Liver (tissue), 3 donors: Measurements from ENCODE around the gene AMPD3.

Experiments used
- EGR1 ChIP-seq, 2 donors: IDR thresholded peaks; 2 replicates each; pipeline ENCODE4 v1.6.1; 2016 to 2018; ENCODE audit warnings: antibody characterized with exemption in 2 of 2, low read depth in 2 of 2
- HNF4G ChIP-seq: IDR thresholded peaks from 2 replicates; pipeline ENCODE4 v1.6.1; 2016; ENCODE audit warnings: antibody characterized with exemption
- RAD21 ChIP-seq, 2 donors: IDR thresholded peaks; 2 replicates each; pipeline ENCODE4 v1.6.1; 2016; ENCODE audit warnings: antibody characterized with exemption in 2 of 2, mild to moderate bottlenecking in 2 of 2
- REST ChIP-seq: IDR thresholded peaks from 2 replicates; pipeline ENCODE4 v1.6.1; 2016; ENCODE audit warnings: antibody characterized with exemption, mild to moderate bottlenecking
- TAF1 ChIP-seq: conservative IDR thresholded peaks from 2 replicates; pipeline ENCODE4 v1.6.1; 2016; ENCODE audit warnings: antibody characterized with exemption, mild to moderate bottlenecking
- TF ChIP-seq, protein P1 (sequence below): fragments of 150-350 bp; IDR thresholded peaks from 2 replicates; pipeline ENCODE4 v1.5.1; 2017; ENCODE audit warnings: improper control_type of control experiment, low read depth, low read length; ENCODE audit not compliant: missing input control
- TF ChIP-seq, protein P2 (sequence below): IDR thresholded peaks from 2 replicates; pipeline ENCODE4 v1.6.1; 2016; ENCODE audit warnings: antibody characterized with exemption
- TF ChIP-seq, protein P3 (sequence below): IDR thresholded peaks from 2 replicates; pipeline ENCODE4 v1.6.1; 2016; ENCODE audit warnings: antibody characterized with exemption
- donor health status: healthy.
- donor health status: healthy.

GRCh38 chr11:10483174-10483573 is 28.1 kb downstream of the AMPD3 start:
- TF ChIP-seq, protein P1, sequence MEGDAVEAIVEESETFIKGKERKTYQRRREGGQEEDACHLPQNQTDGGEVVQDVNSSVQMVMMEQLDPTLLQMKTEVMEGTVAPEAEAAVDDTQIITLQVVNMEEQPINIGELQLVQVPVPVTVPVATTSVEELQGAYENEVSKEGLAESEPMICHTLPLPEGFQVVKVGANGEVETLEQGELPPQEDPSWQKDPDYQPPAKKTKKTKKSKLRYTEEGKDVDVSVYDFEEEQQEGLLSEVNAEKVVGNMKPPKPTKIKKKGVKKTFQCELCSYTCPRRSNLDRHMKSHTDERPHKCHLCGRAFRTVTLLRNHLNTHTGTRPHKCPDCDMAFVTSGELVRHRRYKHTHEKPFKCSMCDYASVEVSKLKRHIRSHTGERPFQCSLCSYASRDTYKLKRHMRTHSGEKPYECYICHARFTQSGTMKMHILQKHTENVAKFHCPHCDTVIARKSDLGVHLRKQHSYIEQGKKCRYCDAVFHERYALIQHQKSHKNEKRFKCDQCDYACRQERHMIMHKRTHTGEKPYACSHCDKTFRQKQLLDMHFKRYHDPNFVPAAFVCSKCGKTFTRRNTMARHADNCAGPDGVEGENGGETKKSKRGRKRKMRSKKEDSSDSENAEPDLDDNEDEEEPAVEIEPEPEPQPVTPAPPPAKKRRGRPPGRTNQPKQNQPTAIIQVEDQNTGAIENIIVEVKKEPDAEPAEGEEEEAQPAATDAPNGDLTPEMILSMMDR, result no peak
- TF ChIP-seq, protein P2, sequence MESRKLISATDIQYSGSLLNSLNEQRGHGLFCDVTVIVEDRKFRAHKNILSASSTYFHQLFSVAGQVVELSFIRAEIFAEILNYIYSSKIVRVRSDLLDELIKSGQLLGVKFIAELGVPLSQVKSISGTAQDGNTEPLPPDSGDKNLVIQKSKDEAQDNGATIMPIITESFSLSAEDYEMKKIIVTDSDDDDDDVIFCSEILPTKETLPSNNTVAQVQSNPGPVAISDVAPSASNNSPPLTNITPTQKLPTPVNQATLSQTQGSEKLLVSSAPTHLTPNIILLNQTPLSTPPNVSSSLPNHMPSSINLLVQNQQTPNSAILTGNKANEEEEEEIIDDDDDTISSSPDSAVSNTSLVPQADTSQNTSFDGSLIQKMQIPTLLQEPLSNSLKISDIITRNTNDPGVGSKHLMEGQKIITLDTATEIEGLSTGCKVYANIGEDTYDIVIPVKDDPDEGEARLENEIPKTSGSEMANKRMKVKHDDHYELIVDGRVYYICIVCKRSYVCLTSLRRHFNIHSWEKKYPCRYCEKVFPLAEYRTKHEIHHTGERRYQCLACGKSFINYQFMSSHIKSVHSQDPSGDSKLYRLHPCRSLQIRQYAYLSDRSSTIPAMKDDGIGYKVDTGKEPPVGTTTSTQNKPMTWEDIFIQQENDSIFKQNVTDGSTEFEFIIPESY, result no peak
- TF ChIP-seq REST, result no peak
- TF ChIP-seq TAF1, result no peak
- TF ChIP-seq EGR1 (IDR thresholded peaks at IDR 0.05; ENCODE audit: low read depth in 2 of 2), result no peak
- TF ChIP-seq HNF4G, result no peak
- TF ChIP-seq RAD21 (IDR thresholded peaks at IDR 0.05), result no peak
- TF ChIP-seq, protein P3, sequence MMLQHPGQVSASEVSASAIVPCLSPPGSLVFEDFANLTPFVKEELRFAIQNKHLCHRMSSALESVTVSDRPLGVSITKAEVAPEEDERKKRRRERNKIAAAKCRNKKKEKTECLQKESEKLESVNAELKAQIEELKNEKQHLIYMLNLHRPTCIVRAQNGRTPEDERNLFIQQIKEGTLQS, result no peak
